Bronchial epithelial cell (primary cell): ENCODE data around the gene LHX6. TPM values are rescaled to one million over a fixed set of nuclear protein-coding genes. Genes with fewer than 3 reads are reported as not detected.

Experiments used
- DNase-seq: peaks from one replicate; pipeline ENCODE4 v3.0.0-alpha.2; 2010; ENCODE audit warnings: low read depth
- FAIRE-seq: peaks from 2 replicates; lab custom pipeline; 2011; peaks lifted over from hg19 to GRCh38; lab: Jason Lieb, UNC
- H3K27me3 ChIP-seq: 2 replicates; pipeline ENCODE4 v1.5.1; 2011; ENCODE audit warnings: low read length; ENCODE audit not compliant: control insufficient read depth, insufficient read depth
- H3K36me3 ChIP-seq: 2 replicates; pipeline ENCODE4 v1.5.1; 2011; ENCODE audit warnings: low read length; ENCODE audit not compliant: control insufficient read depth, insufficient read depth
- H3K4me3 ChIP-seq: 2 replicates; pipeline ENCODE4 v1.5.1; 2011; ENCODE audit warnings: mild to moderate bottlenecking, low read depth, low read length, control low read depth
- CTCF ChIP-seq: IDR thresholded peaks from 2 replicates; pipeline ENCODE4 v1.5.1; 2011; ENCODE audit warnings: mild to moderate bottlenecking, moderate library complexity, low read length, control low read depth, inconsistent platforms; ENCODE audit not compliant: insufficient read depth, severe bottlenecking
- total RNA-seq: library from RNA; depleted of rRNA; stranded (reverse); fragments of >200 nt; gene quantifications from 2 replicates; pipeline ENCODE4 v1.2.1, GENCODE V29; 2014

The LHX6 gene
- total RNA-seq, 1 donor from 2014 or later = 0.26 TPM

DNA sequence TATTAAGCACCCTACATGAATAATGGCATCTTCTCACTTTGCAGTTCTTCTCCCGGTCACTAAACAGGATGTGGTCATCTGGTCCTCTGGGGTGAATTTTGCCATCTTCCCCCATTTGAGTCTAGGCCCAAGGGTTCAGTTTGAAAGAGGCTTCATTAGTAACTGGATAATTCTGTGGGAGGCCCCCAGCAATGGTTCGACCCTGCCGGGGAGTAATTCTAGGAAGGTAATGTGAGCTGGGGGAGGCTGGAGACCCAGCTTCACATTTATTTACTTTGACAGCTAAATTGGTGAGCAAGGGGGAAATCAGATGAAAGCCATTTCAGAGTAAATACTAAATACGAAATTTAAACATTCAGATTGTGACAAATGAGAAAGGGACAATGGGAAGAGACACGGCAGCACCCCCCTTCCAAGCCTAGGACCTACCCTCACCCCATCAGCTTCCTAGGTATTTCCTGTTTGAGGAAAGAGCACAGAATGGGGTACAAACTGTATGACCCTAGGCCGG lies 4.1 kb upstream of the LHX6 start:
- H3K4me3 ChIP-seq = no peak overlapping the region
- no peak for TF ChIP-seq CTCF
- H3K36me3 ChIP-seq = no peaks in the 10 kb centered on the region
- FAIRE-seq (no peak), DNase-seq (no peak)
- H3K27me3 ChIP-seq = peaks cover 14% of the 10 kb centered on the region

GRCh38 chr9:122229485-122229837 lies 704 bp upstream of the LHX6 start:
- FAIRE-seq = no peak
- no peak for TF ChIP-seq CTCF
- peaks cover 42% of the 10 kb centered on the region for H3K27me3 ChIP-seq
- H3K36me3 ChIP-seq = no peaks in the 10 kb centered on the region
- H3K4me3 ChIP-seq = no peak overlapping the region
- DNase-seq = no peak

GRCh38 chr9:122228191-122228567 lies 578 bp downstream of the LHX6 start:
- no peak for TF ChIP-seq CTCF
- no peak for FAIRE-seq
- DNase-seq = no peak
- H3K4me3 ChIP-seq = no peak overlapping the region
- H3K36me3 ChIP-seq = no peaks in the 10 kb centered on the region
- peaks cover 52% of the 10 kb centered on the region for H3K27me3 ChIP-seq

- FAIRE-seq (no peak), DNase-seq (no peak)
- Histone ChIP-seq H3K27me3 (peaks cover 53% of the 10 kb centered on the region), H3K4me3 (no peak overlapping the region), H3K36me3 (no peaks in the 10 kb centered on the region)
- no peak for TF ChIP-seq CTCF
Observed at GRCh38 chr9:122227575-122227900, 1.2 kb downstream of the LHX6 start.

GRCh38 chr9:122226758-122227574 lies 1.8 kb downstream of the LHX6 start:
- Histone ChIP-seq H3K36me3 (no peaks in the 10 kb centered on the region), H3K27me3 (peaks cover 58% of the 10 kb centered on the region), H3K4me3 (no peak overlapping the region)
- no peak for TF ChIP-seq CTCF
- FAIRE-seq = no peak
- DNase-seq = no peak

DNA sequence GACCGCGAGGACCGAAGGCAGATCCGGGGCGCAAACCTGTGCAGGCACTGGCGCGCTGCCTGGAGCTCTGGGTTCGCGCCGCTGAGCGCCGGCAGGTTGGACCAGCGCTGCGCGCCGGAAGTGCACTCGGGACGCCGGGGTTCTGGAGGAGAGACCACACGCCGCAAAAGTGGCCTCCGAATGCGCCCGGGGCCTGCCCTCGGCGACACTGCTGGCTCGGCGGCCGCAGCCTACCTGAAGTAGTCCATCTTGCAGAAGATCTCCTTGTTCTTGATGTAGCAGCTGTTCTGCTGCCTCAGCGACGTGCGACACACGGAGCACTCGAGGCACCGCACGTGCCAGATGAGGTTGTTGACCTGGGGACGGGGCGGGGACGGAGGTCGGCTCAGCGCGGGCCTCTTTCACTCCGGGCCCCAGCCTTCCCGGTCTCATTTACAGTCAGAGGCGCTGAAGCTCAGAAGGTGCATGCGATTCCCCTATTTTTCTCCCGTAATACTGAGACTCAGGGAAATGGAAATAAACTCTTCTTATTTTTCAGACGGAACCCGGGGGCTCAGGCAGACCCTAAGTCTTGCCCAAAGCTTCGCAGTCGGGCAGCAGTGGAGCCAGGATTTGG lies 2.5 kb downstream of the LHX6 start:
- no peak for TF ChIP-seq CTCF
- DNase-seq (no peak), FAIRE-seq (no peak)
- peaks cover 63% of the 10 kb centered on the region for H3K27me3 ChIP-seq
- no peak overlapping the region for H3K4me3 ChIP-seq
- H3K36me3 ChIP-seq = no peaks in the 10 kb centered on the region
